ENCODE data around the gene OPN1MW2. TPM values are rescaled to one million over a fixed set of nuclear protein-coding genes. Genes with fewer than 3 reads are reported as not detected.
"Not testable (repeated sequence)": the region's sequence is repeated elsewhere in the genome, so short reads cannot be mapped to it uniquely, and the experiment has no call there.

OPN1MW2 gene
- total and polyA plus RNA-seq, 2 donors (not counting 3 experiments of a cell fraction or from before 2014, with no cell fraction given), result not detected

- DNase-seq (ENCODE audit: low read depth, low spot score); FAIRE-seq; CTCF ChIA-PET; H3K9me1 ChIP-seq (replicated peaks; ENCODE audit: control insufficient read depth, extremely low read depth, insufficient read depth, low read length); H3K79me2 ChIP-seq (ENCODE audit: control insufficient read depth, insufficient read depth, low read length); intact Hi-C loops (cut with micrococcal nuclease); H3K27me3 ChIP-seq (ENCODE audit: control insufficient read depth in 2 of 2, insufficient read depth in 2 of 2, low read length in 2 of 2); H3K9ac ChIP-seq (replicated peaks; ENCODE audit: extremely low read depth, insufficient read depth, low read length); POLR2A ChIA-PET; H4K20me1 ChIP-seq (replicated peaks; ENCODE audit: control insufficient read depth, extremely low read depth, insufficient read depth, low read length); H3K27ac ChIP-seq (ENCODE audit: insufficient read depth, low read depth, low read length); H3K4me3 ChIP-seq (replicated peaks in 1 of 3; ENCODE audit: insufficient read depth in 1 of 3, low read depth in 1 of 3, low read length in 3 of 3); H2AFZ ChIP-seq (ENCODE audit: low read depth, low read length); H3K36me3 ChIP-seq (ENCODE audit: control insufficient read depth in 2 of 2, extremely low read depth in 1 of 2, insufficient read depth in 2 of 2, low read length in 2 of 2); BruUV-seq (replicated peaks); H3K9me3 ChIP-seq (replicated peaks; ENCODE audit: control insufficient read depth, insufficient read depth, low read length); H3K4me1 ChIP-seq (ENCODE audit: control insufficient read depth, extremely low read depth, insufficient read depth, low read length); H3K4me2 ChIP-seq (ENCODE audit: insufficient read depth, low read length); dilution Hi-C loops (cut with MboI; ENCODE audit: extremely low pct_ligation_motif_present, low sequenced_read_pairs): not testable (repeated sequence)
These were observed 35.8 kb upstream of the OPN1MW2 start for GRCh38 chrX:154183794-154184193.

- H3K4me3 ChIP-seq (replicated peaks in 1 of 3; ENCODE audit: insufficient read depth in 1 of 3, low read depth in 1 of 3, low read length in 3 of 3); POLR2A ChIA-PET; CTCF ChIA-PET; H3K79me2 ChIP-seq (ENCODE audit: control insufficient read depth, insufficient read depth, low read length); DNase-seq (ENCODE audit: low read depth, low spot score); H3K27me3 ChIP-seq (ENCODE audit: control insufficient read depth in 2 of 2, insufficient read depth in 2 of 2, low read length in 2 of 2); H3K4me1 ChIP-seq (ENCODE audit: control insufficient read depth, extremely low read depth, insufficient read depth, low read length); H3K9ac ChIP-seq (replicated peaks; ENCODE audit: extremely low read depth, insufficient read depth, low read length); dilution Hi-C loops (cut with MboI; ENCODE audit: extremely low pct_ligation_motif_present, low sequenced_read_pairs); H2AFZ ChIP-seq (ENCODE audit: low read depth, low read length); H3K4me2 ChIP-seq (ENCODE audit: insufficient read depth, low read length); FAIRE-seq; H3K9me1 ChIP-seq (replicated peaks; ENCODE audit: control insufficient read depth, extremely low read depth, insufficient read depth, low read length); H3K27ac ChIP-seq (ENCODE audit: insufficient read depth, low read depth, low read length); H4K20me1 ChIP-seq (replicated peaks; ENCODE audit: control insufficient read depth, extremely low read depth, insufficient read depth, low read length); H3K36me3 ChIP-seq (ENCODE audit: control insufficient read depth in 2 of 2, extremely low read depth in 1 of 2, insufficient read depth in 2 of 2, low read length in 2 of 2); intact Hi-C loops (cut with micrococcal nuclease); H3K9me3 ChIP-seq (replicated peaks; ENCODE audit: control insufficient read depth, insufficient read depth, low read length); BruUV-seq (replicated peaks): not testable (repeated sequence)
These were observed 26.7 kb upstream of the OPN1MW2 start for GRCh38 chrX:154192846-154193245.

- H3K9me1 ChIP-seq (replicated peaks; ENCODE audit: control insufficient read depth, extremely low read depth, insufficient read depth, low read length); H4K20me1 ChIP-seq (replicated peaks; ENCODE audit: control insufficient read depth, extremely low read depth, insufficient read depth, low read length); H2AFZ ChIP-seq (ENCODE audit: low read depth, low read length); H3K27ac ChIP-seq (ENCODE audit: insufficient read depth, low read depth, low read length); H3K79me2 ChIP-seq (ENCODE audit: control insufficient read depth, insufficient read depth, low read length); FAIRE-seq; H3K9me3 ChIP-seq (replicated peaks; ENCODE audit: control insufficient read depth, insufficient read depth, low read length); H3K4me2 ChIP-seq (ENCODE audit: insufficient read depth, low read length); H3K9ac ChIP-seq (replicated peaks; ENCODE audit: extremely low read depth, insufficient read depth, low read length); DNase-seq (ENCODE audit: low read depth, low spot score); CTCF ChIA-PET; intact Hi-C loops (cut with micrococcal nuclease); H3K4me3 ChIP-seq (replicated peaks in 1 of 3; ENCODE audit: insufficient read depth in 1 of 3, low read depth in 1 of 3, low read length in 3 of 3); BruUV-seq (replicated peaks); H3K36me3 ChIP-seq (ENCODE audit: control insufficient read depth in 2 of 2, extremely low read depth in 1 of 2, insufficient read depth in 2 of 2, low read length in 2 of 2); dilution Hi-C loops (cut with MboI; ENCODE audit: extremely low pct_ligation_motif_present, low sequenced_read_pairs); POLR2A ChIA-PET; H3K27me3 ChIP-seq (ENCODE audit: control insufficient read depth in 2 of 2, insufficient read depth in 2 of 2, low read length in 2 of 2); H3K4me1 ChIP-seq (ENCODE audit: control insufficient read depth, extremely low read depth, insufficient read depth, low read length): not testable (repeated sequence)
These were observed 25.2 kb upstream of the OPN1MW2 start for GRCh38 chrX:154194316-154194715.

GRCh38 chrX:154196466-154196865 is 23.1 kb upstream of the OPN1MW2 start:
- H2AFZ ChIP-seq (ENCODE audit: low read depth, low read length); H3K4me2 ChIP-seq (ENCODE audit: insufficient read depth, low read length); H3K9me3 ChIP-seq (replicated peaks; ENCODE audit: control insufficient read depth, insufficient read depth, low read length); H3K9me1 ChIP-seq (replicated peaks; ENCODE audit: control insufficient read depth, extremely low read depth, insufficient read depth, low read length); intact Hi-C loops (cut with micrococcal nuclease); FAIRE-seq; H4K20me1 ChIP-seq (replicated peaks; ENCODE audit: control insufficient read depth, extremely low read depth, insufficient read depth, low read length); BruUV-seq (replicated peaks); dilution Hi-C loops (cut with MboI; ENCODE audit: extremely low pct_ligation_motif_present, low sequenced_read_pairs); POLR2A ChIA-PET; H3K4me3 ChIP-seq (replicated peaks in 1 of 3; ENCODE audit: insufficient read depth in 1 of 3, low read depth in 1 of 3, low read length in 3 of 3); H3K9ac ChIP-seq (replicated peaks; ENCODE audit: extremely low read depth, insufficient read depth, low read length); DNase-seq (ENCODE audit: low read depth, low spot score); H3K4me1 ChIP-seq (ENCODE audit: control insufficient read depth, extremely low read depth, insufficient read depth, low read length); H3K27ac ChIP-seq (ENCODE audit: insufficient read depth, low read depth, low read length); H3K36me3 ChIP-seq (ENCODE audit: control insufficient read depth in 2 of 2, extremely low read depth in 1 of 2, insufficient read depth in 2 of 2, low read length in 2 of 2); CTCF ChIA-PET; H3K27me3 ChIP-seq (ENCODE audit: control insufficient read depth in 2 of 2, insufficient read depth in 2 of 2, low read length in 2 of 2); H3K79me2 ChIP-seq (ENCODE audit: control insufficient read depth, insufficient read depth, low read length): not testable (repeated sequence)
